Measurements from ENCODE around the gene AKAP13.
"Not testable (repeated sequence)": the region's sequence is repeated elsewhere in the genome, so short reads cannot be mapped to it uniquely, and the experiment has no call there.

AKAP13 gene

DNA sequence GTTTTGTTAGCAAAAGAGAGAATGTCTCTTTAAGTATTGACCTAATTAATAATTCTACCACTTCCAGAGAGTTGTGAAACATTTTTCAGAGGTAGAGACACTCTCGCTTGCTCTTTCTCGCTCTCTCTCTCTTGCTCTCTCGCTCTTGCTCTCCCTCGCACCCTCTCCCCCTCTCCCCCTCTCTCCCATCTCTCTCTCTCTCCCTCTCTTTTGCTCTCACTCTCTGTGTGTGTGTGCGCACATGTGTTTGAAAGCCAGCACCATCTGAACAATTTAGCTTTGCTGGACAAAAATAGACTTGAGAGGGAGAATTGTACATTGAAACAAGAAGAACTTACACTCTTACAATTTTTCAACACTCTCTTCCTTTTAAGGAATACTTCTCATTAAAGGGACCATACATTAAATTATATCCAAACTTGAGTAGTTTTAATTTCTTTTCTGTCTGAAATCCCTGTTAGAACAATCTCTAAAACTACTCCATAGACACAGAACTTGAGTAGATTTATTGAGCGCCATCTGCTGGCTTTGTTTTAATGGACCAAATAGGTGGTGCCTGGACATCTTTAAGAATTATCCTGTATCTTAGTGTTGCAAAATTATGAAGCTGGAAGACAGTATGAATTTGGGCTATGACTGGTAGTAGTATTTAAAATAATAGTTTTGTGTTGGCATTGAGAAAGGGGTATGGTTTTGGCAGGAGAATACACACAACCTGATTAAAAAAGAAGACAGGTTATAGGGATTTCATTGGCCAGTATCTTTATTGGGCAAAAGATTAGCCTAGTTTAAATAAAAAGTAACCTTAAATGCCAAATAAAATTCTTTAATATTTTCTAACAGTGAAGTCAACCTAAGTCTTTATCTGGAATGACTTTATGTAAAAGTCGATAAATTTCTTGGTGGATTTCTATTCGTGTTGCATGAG is 124.6 kb downstream of the AKAP13 start:
- DNase-seq = no peak

DNA sequence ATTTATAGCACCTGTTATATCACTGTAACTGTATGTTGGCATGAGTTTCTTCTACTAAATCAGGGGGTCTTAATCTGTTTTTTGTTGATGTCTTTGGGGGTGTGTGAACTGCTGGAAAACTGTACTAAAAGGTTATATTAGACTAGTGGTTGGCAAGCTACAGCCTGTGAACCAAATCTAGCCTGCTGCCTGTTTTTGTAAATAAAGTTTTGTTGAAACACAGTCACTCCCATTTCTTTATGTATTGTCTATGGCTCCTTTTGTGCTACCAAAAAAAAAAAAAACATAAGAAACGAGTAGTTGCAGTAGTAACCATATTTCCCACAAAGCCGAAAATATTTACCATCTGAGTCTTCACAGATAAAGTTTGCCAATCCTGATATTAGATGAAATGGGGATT is 126.7 kb downstream of the AKAP13 start:
- DNase-seq = no peak

- DNase-seq = no peak
These were observed 129.6 kb downstream of the AKAP13 start for GRCh38 chr15:85509973-85510372.

DNA sequence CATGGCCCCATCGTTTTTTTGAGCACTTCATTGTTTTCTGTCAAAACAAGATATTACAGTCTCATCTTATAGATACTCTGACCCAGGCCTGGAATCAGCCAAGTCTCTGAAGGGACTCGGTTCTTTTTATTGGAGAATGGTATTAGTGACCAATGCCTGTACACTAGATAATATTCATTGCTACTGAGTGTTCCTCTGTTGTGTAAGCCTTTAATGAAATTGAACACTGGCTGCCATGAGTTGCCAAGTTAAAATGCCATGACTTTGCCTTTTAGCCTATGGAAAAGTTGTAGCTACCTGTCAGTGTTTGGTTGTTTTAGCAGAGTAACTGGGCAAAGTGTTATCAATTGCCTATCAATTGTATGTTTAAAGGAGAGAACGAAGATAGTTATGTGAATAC is 134.0 kb downstream of the AKAP13 start:
- no peak for DNase-seq

- no peak for DNase-seq
These were observed 134.8 kb downstream of the AKAP13 start for GRCh38 chr15:85515212-85515611.

- DNase-seq = no peak
These were observed 136.7 kb downstream of the AKAP13 start for GRCh38 chr15:85517086-85517485.

DNA sequence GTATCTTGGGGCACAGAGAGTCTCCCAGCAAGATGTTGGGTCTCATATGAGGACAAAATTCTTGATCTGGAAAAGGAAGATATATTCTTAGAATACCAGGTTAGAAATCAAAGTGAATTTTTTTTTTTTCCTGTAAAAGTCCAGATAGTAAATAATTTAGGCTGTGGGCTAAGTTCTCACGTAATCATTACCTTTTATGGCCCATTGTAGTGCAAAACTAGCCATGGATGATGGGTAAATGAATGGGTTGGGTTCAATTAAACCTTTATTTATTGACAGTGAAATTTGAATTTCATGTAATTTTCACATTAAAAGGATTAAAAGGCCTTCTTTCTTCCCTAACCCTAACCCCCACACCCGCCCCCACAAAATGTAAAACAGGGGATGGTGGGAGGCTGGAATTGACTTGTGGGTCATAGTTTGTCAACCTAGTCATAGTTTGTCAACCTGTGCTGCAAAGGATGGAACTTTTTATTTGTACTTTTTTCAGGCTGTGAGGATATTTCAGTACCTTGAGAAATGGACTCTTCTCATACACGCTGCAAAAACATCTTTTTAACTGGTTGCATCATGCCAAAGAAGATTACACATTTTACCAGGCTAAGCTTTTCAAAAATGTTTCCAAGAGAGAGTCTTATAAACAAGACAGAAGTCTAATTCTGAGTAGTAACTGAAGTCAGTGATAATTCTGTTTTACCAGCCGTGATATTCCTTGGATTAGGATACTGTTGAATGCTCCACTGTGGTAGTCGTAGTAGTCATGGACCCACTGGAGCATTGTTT is 138.8 kb downstream of the AKAP13 start:
- no peak for DNase-seq

GRCh38 chr15:85520650-85521049 is 140.2 kb downstream of the AKAP13 start:
- no peak for DNase-seq

- no peak for DNase-seq
These were observed 143.1 kb downstream of the AKAP13 start for GRCh38 chr15:85523530-85523929.

DNA sequence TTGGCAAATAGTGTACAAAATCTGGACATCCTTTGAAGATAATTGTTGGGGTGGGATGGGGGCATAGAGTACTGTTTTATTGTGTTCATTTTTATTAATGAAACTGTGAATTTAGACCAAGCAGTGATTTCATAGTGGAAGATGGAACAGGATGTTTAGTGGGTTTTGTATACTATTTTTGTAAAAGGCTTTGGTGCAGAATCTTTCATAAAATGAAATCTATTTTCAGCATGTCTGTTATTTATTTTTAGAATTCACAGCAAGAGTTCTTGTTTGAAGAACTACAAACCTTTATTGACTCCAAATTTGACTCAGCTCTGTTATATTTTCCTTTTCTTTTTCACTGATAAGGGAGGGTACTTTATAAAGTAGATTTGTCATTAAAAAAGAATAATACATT is 145.4 kb downstream of the AKAP13 start:
- DNase-seq = no peak

DNA sequence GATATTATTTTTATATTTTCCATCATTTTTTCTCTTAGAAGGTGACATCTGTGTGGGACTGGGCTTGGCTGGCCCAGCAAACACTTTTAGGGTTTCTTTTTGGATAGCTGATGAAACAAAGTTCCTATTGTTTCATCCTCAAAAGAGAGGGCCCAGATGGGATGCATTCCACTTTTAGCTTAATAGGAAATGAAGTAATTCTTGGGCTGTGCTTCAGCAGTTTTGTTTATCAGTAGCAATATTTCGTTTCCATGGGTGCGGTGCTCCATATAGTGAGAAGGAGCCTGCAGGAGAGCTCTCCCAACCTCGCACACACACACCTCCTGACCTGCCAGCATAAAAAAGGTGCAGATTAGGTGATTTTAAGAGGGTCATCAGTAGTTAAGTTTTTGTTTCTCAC is 147.5 kb downstream of the AKAP13 start:
- DNase-seq = no peak

- no peak for DNase-seq
These were observed 149.7 kb downstream of the AKAP13 start for GRCh38 chr15:85530079-85530478.

DNA sequence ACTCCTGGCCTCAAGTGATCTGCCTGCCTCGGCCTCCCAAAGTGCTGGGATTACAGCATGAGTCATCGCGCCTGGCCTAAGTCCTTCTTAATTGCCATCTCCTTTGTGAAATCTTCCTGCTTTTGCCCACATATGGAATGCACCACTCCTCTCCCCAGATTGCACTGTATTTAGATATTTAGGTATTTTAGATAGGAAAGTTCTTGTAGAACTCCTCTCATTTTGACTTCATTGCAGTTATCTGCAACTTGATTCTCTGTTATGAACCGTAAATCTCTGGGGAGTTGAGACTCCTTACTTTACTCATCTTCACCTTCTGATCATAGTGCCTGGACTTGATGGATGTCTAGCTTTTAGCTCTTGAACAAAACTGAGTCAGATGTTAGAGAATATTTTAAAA is 150.7 kb downstream of the AKAP13 start:
- DNase-seq = no peak

- DNase-seq = no peak
These were observed 152.3 kb downstream of the AKAP13 start for GRCh38 chr15:85532689-85533088.

DNA sequence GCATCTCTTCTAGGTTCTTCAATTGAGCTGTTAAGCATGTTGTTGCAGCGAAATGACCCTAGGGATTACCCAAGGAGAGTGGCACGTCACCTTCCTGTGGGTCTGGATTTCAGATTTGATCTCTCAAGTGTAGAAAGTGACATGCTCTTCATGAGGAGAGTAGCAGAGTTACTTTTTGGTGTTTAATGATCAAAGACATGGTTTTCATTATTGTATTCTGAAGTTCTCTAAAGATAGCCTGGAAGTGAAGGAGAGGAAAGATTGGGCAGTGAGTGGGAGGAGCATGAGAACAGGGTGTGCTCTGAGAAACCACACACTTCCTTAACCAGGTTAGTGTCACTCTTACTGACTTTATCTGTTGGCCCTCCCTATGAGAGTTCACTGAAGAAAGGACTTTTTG is 153.6 kb downstream of the AKAP13 start:
- DNase-seq = no peak

DNA sequence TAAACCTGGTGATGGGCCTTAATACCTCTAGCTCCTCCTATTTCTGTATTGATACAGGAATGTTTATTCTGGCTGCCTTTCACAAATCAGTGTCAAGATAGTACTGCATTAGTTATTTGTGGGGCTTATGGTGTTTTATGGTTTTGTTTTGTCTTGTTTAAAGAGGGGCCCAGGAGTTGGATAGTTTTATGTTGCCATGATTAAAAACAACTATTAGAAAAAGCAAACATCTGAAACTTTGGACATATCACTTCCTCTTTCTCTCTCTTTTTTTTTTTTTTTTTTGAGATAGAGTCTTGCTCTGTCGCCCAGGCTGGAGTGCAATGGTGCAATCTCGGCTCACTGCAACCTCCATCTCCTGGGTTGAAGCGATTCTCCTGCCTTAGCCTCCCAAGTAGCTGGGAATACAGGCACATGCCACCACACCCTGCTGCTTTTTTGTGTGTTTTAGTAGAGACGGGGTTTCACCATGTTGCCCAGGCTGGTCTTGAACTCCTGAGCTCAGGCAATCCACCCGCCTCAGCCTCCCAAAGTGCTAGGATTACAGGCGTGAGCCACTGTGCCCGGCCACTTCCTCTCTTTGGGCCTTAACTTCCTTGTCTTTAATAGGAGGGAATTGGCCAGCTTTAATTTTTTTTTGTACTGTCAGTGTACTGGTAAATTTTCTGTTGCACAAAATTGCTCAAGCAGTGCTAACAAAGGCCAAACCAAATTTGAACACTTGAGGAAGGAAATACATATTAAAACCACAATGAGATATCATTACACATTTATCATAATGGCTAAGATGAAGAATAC is 155.3 kb downstream of the AKAP13 start:
- DNase-seq = not testable (repeated sequence)

DNA sequence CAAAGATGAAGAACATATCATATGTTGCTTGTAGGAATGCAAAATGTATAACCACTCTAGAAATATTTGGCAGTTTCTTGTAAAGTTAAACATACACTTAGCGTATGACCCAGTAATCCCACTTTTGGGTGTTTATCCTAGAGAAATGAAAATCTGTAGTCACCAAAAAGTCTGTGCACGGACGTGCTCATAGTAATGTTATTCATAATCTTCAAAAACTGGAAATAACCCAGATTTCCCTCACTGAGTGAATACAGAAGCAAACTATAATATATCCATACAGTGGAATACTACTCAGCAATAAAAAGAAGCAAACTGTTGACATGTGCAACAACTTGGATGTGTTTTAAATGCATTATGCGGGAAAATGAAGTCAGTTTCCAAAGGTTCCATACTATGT is 155.9 kb downstream of the AKAP13 start:
- no peak for DNase-seq

DNA sequence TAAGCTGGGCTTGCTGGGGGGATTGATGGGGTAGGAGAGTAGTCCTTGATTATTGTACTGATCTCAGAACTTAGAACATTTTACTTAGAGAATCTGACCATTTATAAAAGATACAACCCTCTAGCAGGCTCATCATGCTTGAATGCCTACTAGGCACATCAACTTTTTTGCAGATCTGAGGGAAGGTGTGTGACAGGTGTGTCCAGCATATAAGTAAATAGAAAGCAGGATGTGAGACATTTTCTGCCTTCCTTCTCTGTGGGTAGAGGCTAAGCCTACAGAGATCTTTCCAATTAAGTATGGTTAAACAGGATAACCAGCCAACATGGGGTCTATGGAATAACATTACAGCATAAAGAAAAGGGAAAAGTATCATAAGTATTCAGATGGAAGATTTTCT is 159.1 kb downstream of the AKAP13 start:
- no peak for DNase-seq

- no peak for DNase-seq
These were observed 159.8 kb downstream of the AKAP13 start for GRCh38 chr15:85540085-85540797.

GRCh38 chr15:85541744-85542143 is 161.3 kb downstream of the AKAP13 start:
- peak in 1 of 2 experiments; percentile 44 for DNase-seq

GRCh38 chr15:85542488-85542887 is 162.1 kb downstream of the AKAP13 start:
- no peak for DNase-seq

- no peak for DNase-seq
These were observed 162.5 kb downstream of the AKAP13 start for GRCh38 chr15:85542895-85543331.
